Loucy (cell line): ENCODE results near the gene CHST11.
"Not testable (repeated sequence)": the region's sequence is repeated elsewhere in the genome, so short reads cannot be mapped to it uniquely, and the experiment has no call there.

Source experiments
- H2AFZ ChIP-seq: fragments of 200-600 bp; sonication (generic); 2 replicates; pipeline ENCODE4 v1.6.0; 2016; ENCODE audit warnings: antibody characterized with exemption, mild to moderate bottlenecking, low read length, moderate library complexity
- H3F3A ChIP-seq: fragments of 200-600 bp; 2 replicates; pipeline ENCODE4 v1.6.0; 2016; ENCODE audit warnings: antibody characterized with exemption, low read depth, mild to moderate bottlenecking
- H3K27me3 ChIP-seq: fragments of 200-600 bp; sonication (generic); 2 replicates; pipeline ENCODE4 v1.6.1; 2014; ENCODE audit warnings: low read length, mild to moderate bottlenecking; ENCODE audit not compliant: insufficient read depth, poor library complexity, severe bottlenecking
- H3K36me3 ChIP-seq: fragments of 200-600 bp; sonication (generic); 2 replicates; pipeline ENCODE4 v1.6.1; 2016; ENCODE audit warnings: low read length; ENCODE audit not compliant: insufficient read depth
- H3K4me1 ChIP-seq: fragments of 200-600 bp; sonication (generic); 2 replicates; pipeline ENCODE4 v1.5.1; 2014; ENCODE audit warnings: low read length, mild to moderate bottlenecking; ENCODE audit not compliant: insufficient read depth, poor library complexity, severe bottlenecking
- H3K4me2 ChIP-seq: fragments of 200-600 bp; sonication (generic); 2 replicates; pipeline ENCODE4 v1.6.0; 2014; ENCODE audit warnings: antibody characterized with exemption, low read length, low read depth, mild to moderate bottlenecking; ENCODE audit not compliant: poor library complexity, severe bottlenecking
- H3K4me3 ChIP-seq: fragments of 200-600 bp; sonication (generic); 2 replicates; pipeline ENCODE4 v1.5.1; 2014; ENCODE audit warnings: low read length, mild to moderate bottlenecking, mixed read lengths; ENCODE audit not compliant: poor library complexity, severe bottlenecking
- H3K79me2 ChIP-seq: fragments of 200-600 bp; sonication (generic); 2 replicates; pipeline ENCODE4 v1.6.1; 2014; ENCODE audit warnings: low read length; ENCODE audit not compliant: insufficient read depth
- H3K9ac ChIP-seq: fragments of 200-600 bp; sonication (generic); 2 replicates; pipeline ENCODE4 v1.6.0; 2014; ENCODE audit warnings: mild to moderate bottlenecking, low read depth, low read length, moderate library complexity; ENCODE audit not compliant: poor library complexity, severe bottlenecking
- H3K9me2 ChIP-seq: fragments of 200-600 bp; sonication (generic); replicated peaks from 2 replicates; pipeline ENCODE4 v1.6.1; 2016; ENCODE audit warnings: low read depth, low read length, mixed read lengths
- H3K9me3 ChIP-seq: fragments of 200-600 bp; sonication (generic); 2 replicates; pipeline ENCODE4 v1.6.1; 2014; ENCODE audit warnings: mild to moderate bottlenecking, antibody characterized with exemption, low read length, low read depth; ENCODE audit not compliant: insufficient read depth
- H4K20me1 ChIP-seq: fragments of 200-600 bp; sonication (generic); 2 replicates; pipeline ENCODE4 v1.6.0; 2014; ENCODE audit warnings: antibody characterized with exemption, low read length, mild to moderate bottlenecking; ENCODE audit not compliant: insufficient read depth, poor library complexity, severe bottlenecking
- EZH2phosphoT487 ChIP-seq: fragments of 200-600 bp; IDR thresholded peaks from 2 replicates; pipeline ENCODE4 v1.6.1; 2018; ENCODE audit warnings: antibody characterized with exemption, mild to moderate bottlenecking, moderate library complexity, borderline replicate concordance
- TF ChIP-seq, protein P1 (sequence below): fragments of 200-600 bp; sonication (generic); conservative IDR thresholded peaks from 2 replicates; pipeline ENCODE4 v1.5.1; 2014; ENCODE audit warnings: mild to moderate bottlenecking, antibody characterized with exemption, low read length

The CHST11 gene

DNA sequence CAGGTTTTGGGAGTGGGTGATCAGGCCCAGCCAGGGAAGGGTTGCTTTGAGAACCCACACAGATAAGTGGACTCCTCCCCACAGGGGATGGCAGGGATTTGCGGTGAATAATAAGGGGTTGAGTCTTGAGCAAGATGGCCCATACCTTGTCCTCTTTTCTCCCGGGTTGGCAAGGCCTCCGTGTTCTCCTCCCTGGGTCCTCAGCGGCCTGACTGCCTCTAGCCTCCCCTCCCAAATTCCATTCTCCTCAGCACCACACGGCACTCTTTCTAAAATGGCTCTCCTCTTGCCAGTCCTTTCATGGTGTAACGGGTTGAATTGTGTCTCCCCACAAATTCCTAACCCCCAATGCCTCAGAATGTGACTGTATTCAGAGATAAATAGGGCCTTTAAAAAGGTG lies 70.0 kb downstream of the CHST11 start:
- H3K27me3 ChIP-seq: no peaks in the 10 kb centered on the region
- H2AFZ ChIP-seq: no peak overlapping the region
- no peaks in the 10 kb centered on the region for H3F3A ChIP-seq
- peaks cover 53% of the 10 kb centered on the region; the same call in 1 of the 2 replicates for H3K36me3 ChIP-seq
- no peaks in the 10 kb centered on the region for H3K9me3 ChIP-seq
- TF ChIP-seq, protein P1, sequence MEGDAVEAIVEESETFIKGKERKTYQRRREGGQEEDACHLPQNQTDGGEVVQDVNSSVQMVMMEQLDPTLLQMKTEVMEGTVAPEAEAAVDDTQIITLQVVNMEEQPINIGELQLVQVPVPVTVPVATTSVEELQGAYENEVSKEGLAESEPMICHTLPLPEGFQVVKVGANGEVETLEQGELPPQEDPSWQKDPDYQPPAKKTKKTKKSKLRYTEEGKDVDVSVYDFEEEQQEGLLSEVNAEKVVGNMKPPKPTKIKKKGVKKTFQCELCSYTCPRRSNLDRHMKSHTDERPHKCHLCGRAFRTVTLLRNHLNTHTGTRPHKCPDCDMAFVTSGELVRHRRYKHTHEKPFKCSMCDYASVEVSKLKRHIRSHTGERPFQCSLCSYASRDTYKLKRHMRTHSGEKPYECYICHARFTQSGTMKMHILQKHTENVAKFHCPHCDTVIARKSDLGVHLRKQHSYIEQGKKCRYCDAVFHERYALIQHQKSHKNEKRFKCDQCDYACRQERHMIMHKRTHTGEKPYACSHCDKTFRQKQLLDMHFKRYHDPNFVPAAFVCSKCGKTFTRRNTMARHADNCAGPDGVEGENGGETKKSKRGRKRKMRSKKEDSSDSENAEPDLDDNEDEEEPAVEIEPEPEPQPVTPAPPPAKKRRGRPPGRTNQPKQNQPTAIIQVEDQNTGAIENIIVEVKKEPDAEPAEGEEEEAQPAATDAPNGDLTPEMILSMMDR: no peak
- TF ChIP-seq EZH2phosphoT487: no peak
- H3K9me2 ChIP-seq: no peaks in the 10 kb centered on the region
- no peak overlapping the region for H3K9ac ChIP-seq
- no peak overlapping the region for H3K4me3 ChIP-seq
- H3K4me1 ChIP-seq: peaks cover 69% of the 10 kb centered on the region
- peak overlapping the region; percentile 14 for H3K4me2 ChIP-seq
- H3K79me2 ChIP-seq: peaks cover 100% of the 10 kb centered on the region
- peaks cover 98% of the 10 kb centered on the region for H4K20me1 ChIP-seq

DNA sequence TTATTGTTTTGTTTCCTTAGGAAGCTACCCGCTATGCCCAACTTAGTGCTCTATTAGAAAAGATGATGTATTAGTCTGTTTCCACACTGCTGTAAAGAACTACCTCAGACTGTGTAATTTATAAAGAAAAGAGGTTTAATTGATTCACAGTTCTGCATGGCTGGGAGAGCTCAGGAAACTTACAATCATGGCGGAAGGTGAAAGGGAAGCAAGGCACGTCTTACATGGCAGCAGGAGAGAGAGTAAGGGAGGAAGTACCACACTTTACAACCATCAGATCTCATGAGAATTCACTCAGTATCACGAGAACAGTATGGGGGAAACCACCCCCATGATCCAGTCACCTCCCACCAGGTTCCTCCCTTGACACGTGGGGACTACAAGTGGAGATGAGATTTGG lies 70.9 kb downstream of the CHST11 start:
- not testable (repeated sequence) for H3K4me3 ChIP-seq, H3K4me2 ChIP-seq, H3F3A ChIP-seq, H2AFZ ChIP-seq, H3K9me2 ChIP-seq, H3K27me3 ChIP-seq, H3K9ac ChIP-seq, H3K9me3 ChIP-seq
- Histone ChIP-seq H3K79me2 (peaks cover 100% of the 10 kb centered on the region), H3K4me1 (peaks cover 68% of the 10 kb centered on the region), H4K20me1 (peaks cover 98% of the 10 kb centered on the region), H3K36me3 (peaks cover 48% of the 10 kb centered on the region; the same call in 1 of the 2 replicates)

DNA sequence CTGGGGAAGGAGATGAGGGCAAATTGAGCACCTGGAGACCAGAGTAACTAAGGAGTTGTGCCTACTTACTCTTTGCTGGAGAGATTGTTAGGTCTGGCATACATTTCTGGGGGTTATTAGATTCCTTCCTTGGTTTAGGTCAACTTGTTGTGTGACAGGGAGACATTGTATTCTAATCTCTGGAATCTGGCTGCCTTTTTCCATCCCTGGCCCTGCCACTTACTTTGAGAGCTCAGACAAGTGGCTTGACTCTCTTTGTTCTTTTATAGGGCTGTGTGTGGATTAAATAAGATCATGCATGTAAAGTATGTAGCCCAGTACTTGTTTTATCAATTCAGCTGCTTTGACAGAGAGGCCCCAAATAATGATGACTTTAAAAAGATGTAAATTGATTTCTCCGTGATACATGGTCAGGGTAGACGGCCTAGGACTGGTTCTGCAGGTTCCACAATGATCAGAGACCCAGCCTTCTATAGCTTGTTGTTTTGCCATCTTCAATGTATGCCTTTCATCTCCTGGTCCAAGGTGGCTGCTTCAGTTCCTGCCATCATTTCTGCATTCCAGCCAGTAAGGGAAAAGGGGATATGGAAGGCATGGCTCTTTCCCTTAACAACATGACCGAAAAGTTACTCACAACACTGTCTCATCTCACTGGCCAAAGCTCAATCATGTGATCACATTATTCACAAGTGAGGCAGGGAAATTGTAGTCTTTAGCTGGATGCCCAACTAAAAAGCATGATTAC lies 72.6 kb downstream of the CHST11 start:
- Histone ChIP-seq H3K9me2 (no peaks in the 10 kb centered on the region), H3K4me2 (no peak overlapping the region), H2AFZ (no peak overlapping the region), H3K4me3 (no peak overlapping the region), H3K27me3 (no peaks in the 10 kb centered on the region), H3K36me3 (peaks cover 50% of the 10 kb centered on the region; the same call in 1 of the 2 replicates), H3K9ac (no peak overlapping the region), H3K9me3 (no peaks in the 10 kb centered on the region), H3K4me1 (peaks cover 66% of the 10 kb centered on the region), H4K20me1 (peaks cover 98% of the 10 kb centered on the region), H3F3A (no peaks in the 10 kb centered on the region), H3K79me2 (peaks cover 100% of the 10 kb centered on the region)
- no peak for TF ChIP-seq EZH2phosphoT487
- TF ChIP-seq, protein P1: no peak

DNA sequence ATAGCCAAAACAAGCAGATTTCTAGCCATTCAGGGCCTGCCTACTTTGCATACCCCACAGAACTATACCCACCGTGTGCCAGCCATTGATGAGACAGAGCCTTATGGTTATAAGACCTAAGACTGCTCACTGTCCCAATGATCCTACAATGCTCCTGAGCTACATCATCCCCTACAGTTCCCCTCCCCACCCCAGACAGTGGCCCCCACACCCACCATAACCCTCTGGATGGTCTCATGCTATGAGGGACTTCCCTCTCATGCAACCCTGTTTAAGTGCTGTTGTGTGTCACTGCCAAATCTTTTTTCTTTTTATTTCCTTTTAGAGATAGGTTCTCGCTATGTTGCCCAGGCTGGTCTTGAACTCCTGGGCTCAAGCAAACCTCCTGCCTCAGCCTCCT lies 75.9 kb downstream of the CHST11 start:
- no peaks in the 10 kb centered on the region for H3K27me3 ChIP-seq
- no peak overlapping the region for H3K9ac ChIP-seq
- H3K79me2 ChIP-seq: peaks cover 100% of the 10 kb centered on the region
- no peak for TF ChIP-seq EZH2phosphoT487
- TF ChIP-seq, protein P1: no peak
- peaks cover 98% of the 10 kb centered on the region for H4K20me1 ChIP-seq
- H3F3A ChIP-seq: no peaks in the 10 kb centered on the region
- H3K4me3 ChIP-seq: no peak overlapping the region
- H3K9me2 ChIP-seq: no peaks in the 10 kb centered on the region
- no peaks in the 10 kb centered on the region for H3K9me3 ChIP-seq
- no peak overlapping the region for H3K4me2 ChIP-seq
- H3K36me3 ChIP-seq: peaks cover 62% of the 10 kb centered on the region; the same call in 1 of the 2 replicates
- H2AFZ ChIP-seq: no peak overlapping the region
- peaks cover 49% of the 10 kb centered on the region for H3K4me1 ChIP-seq
